SK-MEL-5 (cell line): ENCODE measurements around the gene CITED1. TPM values are rescaled to one million over a fixed set of nuclear protein-coding genes. Genes with fewer than 3 reads are reported as not detected.

Source experiments
- DNase-seq: peaks from one replicate; pipeline ENCODE4 v3.0.0-alpha.2; 2016; ENCODE audit warnings: low read depth, low spot score
- in situ Hi-C: cut with HindIII; loops from 2 replicates; pipeline ENCODE4 v1.10.0; 2016; ENCODE audit warnings: low sequenced_read_pairs, high pct_unique_total_duplicates, low pct_unique_long_range_greater_than_20kb
- total RNA-seq: library from RNA; depleted of rRNA; stranded (reverse); fragments of >200 nt; shearing (Covaris generic); gene quantifications from 2 replicates; pipeline ENCODE4 v1.2.3, GENCODE V29; 2014

CITED1 gene
- total RNA-seq, 1 experiment from 2014 or later = 29.4 TPM

- DNase-seq = no peak
- in situ Hi-C loops = no loop called here
These were observed 8.3 kb upstream of the CITED1 start for GRCh38 chrX:72313707-72314641.

- in situ Hi-C loops = no loop called here
- no peak for DNase-seq
These were observed 6.7 kb upstream of the CITED1 start for GRCh38 chrX:72312311-72312940.

GRCh38 chrX:72309297-72310071 lies 3.8 kb upstream of the CITED1 start:
- in situ Hi-C loops = no loop called here

DNA sequence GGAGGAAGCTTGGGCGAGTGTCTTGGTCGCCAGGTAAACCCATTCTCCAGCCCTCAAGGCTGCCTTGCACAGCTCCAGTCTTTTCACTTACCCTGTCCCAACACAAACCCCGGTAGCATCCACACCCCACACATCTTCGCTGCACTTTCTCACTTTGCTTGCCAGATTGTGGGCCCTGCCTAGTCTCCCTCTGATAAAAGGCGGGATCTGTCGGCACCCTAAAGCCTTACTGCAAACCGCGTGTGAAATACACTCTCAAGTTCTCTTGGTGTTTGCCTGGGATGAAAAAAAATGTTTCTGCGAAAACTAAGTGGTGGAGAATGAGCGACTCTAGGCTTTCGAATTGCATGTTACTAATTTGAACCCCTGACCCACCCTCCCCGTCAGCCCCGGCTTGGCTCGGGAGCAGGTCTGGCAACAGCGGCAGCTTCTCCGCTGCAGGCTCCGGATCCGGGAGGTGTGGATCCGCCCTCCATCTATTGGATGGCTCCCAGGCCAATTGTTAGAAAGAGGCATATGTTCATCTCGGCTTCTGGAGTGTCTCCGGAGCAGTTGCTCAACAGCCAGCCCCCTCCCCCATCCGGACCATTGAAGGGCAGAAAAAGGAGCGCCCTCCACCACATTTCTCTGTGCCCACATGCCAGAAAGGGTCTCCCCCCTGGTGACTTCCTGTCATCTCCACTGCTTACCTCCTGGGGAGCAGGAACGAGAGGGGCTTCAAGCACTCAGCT lies 3.0 kb upstream of the CITED1 start:
- in situ Hi-C loops = no loop called here
- peak; percentile 62 for DNase-seq

More at GRCh38 chrX:72309297-72310071, 3.8 kb upstream of the CITED1 start:
- DNase-seq = no peak

DNA sequence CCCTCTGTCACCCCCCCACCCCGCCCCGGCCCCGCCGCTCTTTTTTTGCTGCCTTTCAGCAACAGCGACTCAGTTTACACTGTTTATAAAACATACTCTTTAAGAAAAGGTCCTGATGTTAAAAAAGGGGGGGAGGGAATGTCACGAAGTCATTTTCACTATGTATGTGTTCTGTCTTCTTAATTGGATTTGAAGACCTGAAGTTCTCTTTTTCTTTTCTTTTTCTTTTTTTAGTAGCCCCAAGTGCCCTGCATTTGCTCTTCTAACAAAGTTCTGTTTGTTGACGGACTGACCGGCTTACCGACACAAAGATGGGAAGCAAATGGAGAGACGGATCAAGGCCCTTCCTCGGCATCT lies 2.5 kb upstream of the CITED1 start:
- DNase-seq = no peak
- in situ Hi-C loops = no loop called here

DNA sequence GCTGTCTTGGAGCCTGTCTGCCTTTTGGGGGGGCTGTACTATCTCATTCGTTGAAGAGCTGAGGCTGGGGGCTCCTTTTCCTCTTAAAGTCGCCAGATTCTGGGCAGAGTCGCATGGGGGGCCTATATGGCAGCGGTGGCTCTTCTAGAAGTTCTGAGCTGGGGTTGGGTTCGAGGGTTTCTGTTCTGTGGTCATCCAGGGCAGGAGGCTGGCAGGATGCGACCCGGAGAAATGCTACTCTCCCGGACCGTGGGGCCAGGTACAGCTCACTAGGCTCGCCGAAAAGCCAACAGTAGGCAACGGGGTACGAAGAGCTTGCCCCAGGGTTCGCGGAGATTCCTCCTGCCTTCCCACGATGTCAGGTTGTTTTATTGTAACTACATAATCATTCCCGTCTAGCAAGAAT lies 1.9 kb upstream of the CITED1 start:
- in situ Hi-C loops = no loop called here
- no peak for DNase-seq

- in situ Hi-C loops = no loop called here
- DNase-seq = peak; percentile 67
These were observed 1.3 kb upstream of the CITED1 start for GRCh38 chrX:72306851-72307645.

DNA sequence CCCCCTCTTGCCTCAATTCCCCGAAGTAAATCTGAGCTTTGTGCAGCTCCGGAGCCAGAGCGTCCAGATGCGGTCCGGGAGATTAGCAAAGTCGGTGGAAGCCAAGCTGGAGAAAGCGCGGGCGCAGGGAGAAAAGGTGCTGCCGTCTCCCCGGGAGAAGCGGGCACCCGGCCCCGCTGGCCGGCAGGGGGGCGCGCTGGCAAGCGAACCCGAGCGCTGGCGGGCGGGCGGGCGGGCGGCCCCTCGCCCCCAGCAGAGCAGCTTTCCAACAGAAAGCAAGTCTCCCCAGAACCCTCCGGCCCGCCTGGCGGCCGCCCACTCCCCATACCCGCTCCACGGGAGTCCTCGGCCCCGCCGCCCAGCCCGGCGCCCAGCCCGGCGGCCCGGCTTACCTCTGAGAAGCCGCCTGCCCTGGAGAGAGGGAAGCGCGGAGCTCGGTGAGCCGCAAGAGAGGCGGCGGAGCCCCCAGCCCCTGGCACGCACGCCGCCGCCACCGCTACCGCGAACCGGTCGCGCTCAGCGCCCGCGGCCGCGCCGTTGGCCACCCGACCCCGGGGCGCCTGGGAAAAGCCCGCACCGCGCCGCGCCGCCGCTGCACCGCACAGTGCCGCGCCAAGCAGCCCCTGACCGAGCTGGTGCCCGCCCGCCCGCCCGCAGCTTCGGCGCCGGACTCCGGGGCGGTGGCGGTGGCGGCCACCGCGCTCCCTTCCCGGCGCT lies 529 bp upstream of the CITED1 start:
- in situ Hi-C loops = no loop called here
- DNase-seq = peak; percentile 22

GRCh38 chrX:72304877-72305276 lies 837 bp downstream of the CITED1 start:
- in situ Hi-C loops = no loop called here
- DNase-seq = no peak

GRCh38 chrX:72301781-72302180 lies 3.9 kb downstream of the CITED1 start:
- no peak for DNase-seq
- in situ Hi-C loops = no loop called here

GRCh38 chrX:72299891-72300630 lies 5.7 kb downstream of the CITED1 start:
- in situ Hi-C loops = no loop called here

GRCh38 chrX:72297953-72298730 lies 7.6 kb downstream of the CITED1 start:
- in situ Hi-C loops = no loop called here
- DNase-seq = peak; percentile 24

More at GRCh38 chrX:72299891-72300630, 5.7 kb downstream of the CITED1 start:
- no peak for DNase-seq

DNA sequence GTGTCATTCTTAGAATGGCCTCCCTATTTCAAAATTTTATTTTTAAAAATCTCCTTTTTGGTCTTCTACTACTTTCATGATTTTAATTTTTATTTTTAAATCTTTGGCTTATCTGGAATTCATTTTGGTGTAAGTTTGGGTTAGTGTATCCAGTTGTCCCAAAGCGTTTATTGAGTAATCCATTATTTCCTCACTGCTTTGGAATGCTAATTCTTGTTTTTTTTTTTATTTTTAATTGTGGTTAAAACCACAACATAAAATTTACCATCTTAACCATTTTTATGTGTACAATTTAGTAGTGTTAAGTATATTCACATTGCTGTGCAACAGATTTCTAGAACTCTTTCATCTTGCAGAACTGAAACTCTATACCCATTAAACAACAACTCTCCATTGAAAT lies 8.7 kb downstream of the CITED1 start:
- no peak for DNase-seq
- in situ Hi-C loops = no loop called here

DNA sequence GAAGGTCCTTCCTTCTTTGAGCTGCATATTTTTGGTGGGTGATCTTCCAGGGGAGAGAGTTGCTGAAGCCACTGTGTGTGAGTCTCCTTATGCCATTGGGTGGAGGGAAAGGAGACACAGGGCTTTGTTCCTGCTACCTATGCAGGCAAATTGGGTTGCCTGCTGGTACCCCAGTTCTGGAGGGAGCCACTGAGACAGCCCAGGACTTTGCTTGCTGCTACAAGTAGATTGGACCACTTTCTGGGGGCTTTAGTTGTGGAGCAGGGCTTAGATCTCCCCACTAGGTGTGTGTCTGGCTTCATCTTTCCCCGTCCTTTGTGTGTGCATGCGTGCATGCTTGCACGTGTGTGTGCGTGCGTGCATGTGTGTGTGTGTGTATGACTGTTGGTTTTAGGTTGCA lies 10.0 kb downstream of the CITED1 start:
- DNase-seq = no peak
- in situ Hi-C loops = no loop called here

- in situ Hi-C loops = no loop called here
- no peak for DNase-seq
These were observed 11.2 kb downstream of the CITED1 start for GRCh38 chrX:72294497-72294896.
